ENCODE results near the gene B4GALNT4.
"Not testable (repeated sequence)": the region's sequence is repeated elsewhere in the genome, so short reads cannot be mapped to it uniquely, and the experiment has no call there.

Gene B4GALNT4

DNA sequence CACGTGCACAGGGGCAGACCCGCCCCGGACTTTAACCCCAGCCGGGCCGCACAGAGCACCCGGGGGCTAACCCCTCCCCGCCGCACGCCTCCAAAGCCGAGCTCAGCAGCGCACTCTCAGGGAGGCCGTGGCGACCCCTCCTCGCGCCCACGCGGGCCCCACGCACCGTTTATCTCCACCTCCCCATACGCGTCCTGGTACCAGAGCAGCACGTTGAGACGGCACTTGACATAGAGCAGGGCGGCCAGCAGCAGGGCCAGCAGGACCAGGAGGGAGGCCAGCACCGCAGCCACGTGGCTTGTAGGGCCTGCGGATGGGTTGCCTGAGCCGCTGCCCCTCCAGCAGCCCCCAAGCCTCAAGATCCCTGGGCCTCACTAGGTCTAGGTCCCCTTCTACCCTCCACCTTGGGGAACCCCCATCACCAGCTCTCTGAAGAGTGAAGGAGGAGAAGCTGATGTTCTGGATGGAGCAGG lies 38.4 kb downstream of the B4GALNT4 start:
- no peak for DNase-seq (ENCODE audit: low read depth)

DNA sequence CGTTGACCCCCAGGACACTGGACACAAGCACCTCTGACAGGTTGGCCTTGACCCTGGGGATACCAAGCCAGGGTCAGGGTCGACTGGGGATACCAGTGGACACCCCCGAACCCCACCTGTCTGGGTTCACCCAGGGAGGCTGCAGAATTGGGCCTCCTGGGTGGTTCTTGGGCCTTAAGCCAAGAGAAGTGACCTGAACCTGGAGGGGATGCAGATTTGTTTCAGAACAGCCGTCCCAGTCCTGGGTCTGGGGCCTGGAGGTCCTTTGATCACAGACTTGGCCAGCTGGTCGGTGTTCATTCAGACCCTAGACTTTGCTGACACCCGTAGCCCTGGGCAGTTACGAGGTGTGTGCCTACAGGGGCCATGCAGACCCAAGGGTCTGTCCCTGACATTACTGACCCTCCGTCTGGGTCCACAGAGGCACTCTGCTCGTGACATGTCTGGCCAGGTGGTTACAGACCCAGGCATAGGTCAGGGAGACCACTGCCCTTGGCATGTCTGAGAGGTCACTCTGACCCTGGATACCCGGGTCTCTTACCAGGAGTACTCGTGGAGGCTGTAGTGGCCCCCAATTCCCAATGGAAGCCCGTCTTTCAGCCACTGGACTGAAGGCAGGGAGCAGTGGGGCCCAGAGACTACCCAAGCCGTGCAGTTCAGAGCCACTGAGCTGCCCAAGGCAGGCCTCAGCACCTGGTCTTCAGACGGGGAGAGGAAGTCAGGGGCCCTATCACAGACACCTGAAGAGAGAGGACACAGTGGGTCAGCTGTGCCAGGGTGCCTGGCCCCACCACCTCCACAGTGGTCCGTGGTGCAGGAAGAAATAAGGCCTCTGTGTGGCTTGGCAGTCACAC lies 39.1 kb downstream of the B4GALNT4 start:
- no peak for DNase-seq (ENCODE audit: low read depth)

DNA sequence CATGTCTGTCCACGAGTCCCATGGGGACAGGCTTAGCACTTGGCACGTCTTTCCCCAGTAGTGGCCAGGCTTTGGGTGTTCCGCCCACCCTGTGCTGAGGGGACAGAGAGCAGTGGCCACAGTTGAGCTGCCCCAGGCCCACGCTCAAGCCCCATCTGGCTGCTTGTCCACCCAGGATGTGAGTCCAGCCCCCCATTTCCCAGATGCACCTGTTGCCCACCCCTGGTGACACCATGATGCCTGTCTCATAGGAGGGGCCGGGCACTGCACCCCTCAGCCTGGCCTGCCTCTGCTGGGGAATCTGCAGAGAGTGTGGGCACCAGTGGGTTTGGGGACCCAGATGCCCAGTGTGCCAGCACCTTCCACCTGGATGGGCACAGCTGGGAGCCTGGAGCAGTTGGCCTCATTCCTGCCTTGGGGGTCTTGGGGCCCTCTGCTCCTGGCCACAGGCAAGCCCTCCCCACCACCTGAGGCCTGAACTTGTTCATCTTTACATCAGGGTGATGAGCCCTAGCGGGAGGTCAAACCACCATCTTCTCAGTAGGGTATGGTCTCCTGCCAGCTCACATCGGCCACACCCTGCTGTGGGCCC lies 39.8 kb downstream of the B4GALNT4 start:
- DNase-seq (ENCODE audit: low read depth), result no peak

DNA sequence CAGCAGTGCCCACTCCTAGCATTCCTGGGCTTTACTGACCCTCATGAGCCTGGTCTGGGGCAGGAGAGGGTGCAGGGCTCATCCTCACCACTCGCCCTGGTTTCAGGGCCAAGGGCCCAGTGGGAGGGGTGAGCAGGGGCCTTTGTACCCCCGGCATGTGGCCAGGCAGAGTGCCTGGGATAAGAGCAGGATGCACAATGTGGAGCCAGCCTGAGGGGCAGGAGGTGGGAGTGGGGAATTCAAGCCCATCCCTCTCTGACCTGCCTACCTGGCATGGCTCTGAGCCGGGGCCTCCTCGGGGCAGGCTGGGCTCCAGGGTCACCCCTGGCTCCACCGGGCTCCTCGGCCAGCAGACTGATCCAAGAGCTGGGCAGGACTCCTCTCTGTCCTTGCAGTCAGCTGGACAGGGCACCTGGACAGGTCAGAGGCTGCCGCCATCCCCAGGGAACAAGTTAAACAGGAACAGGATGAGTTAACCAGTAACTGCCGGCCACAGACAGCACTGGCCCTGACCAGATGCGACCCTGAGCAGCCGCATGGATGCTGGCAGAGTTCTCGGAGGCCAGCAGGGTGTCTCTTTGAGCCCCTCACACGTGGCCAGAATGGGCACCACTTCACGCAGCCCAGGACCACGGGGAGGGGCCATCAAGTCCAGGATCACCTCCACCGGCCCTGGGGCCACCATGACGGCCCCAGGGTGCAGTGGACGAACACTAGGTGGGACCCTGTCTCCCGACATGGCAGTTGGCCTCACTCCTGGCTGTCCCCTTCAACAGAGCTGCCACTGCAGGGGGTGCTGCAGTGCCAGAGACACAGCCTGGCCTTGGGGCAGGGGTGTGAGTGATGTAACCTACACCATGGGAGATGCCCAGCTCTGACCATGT lies 40.5 kb downstream of the B4GALNT4 start:
- no peak for DNase-seq (ENCODE audit: low read depth)

DNA sequence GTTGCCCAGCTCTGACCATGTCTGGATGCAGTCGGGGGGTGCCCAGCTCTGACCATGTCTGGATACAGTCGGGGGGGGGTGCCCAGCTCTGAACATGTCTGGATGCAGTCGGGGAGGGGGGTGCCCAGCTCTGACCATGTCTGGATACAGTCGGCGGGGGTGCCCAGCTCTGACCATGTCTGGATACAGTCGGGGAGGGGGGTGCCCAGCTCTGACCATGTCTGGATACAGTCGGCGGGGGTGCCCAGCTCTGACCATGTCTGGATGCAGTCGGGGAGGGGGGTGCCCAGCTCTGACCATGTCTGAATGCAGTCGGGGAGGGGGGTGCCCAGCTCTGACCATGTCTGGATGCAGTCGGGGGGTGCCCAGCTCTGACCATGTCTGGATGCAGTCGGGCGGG lies 41.4 kb downstream of the B4GALNT4 start:
- not testable (repeated sequence) for DNase-seq (ENCODE audit: low read depth)

DNA sequence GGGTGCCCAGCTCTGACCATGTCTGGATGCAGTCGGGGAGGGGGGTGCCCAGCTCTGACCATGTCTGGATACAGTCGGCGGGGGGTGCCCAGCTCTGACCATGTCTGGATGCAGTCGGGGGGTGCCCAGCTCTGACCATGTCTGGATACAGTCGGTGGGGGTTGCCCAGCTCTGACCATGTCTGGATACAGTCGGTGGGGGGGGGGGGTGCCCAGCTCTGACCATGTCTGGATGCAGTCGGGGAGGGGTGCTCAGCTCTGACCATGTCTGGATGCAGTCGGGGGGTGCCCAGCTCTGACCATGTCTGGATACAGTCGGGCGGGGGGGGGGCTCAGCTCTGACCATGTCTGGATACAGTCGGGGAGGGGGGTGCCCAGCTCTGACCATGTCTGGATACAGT lies 42.2 kb downstream of the B4GALNT4 start:
- DNase-seq (ENCODE audit: low read depth), result not testable (repeated sequence)

DNA sequence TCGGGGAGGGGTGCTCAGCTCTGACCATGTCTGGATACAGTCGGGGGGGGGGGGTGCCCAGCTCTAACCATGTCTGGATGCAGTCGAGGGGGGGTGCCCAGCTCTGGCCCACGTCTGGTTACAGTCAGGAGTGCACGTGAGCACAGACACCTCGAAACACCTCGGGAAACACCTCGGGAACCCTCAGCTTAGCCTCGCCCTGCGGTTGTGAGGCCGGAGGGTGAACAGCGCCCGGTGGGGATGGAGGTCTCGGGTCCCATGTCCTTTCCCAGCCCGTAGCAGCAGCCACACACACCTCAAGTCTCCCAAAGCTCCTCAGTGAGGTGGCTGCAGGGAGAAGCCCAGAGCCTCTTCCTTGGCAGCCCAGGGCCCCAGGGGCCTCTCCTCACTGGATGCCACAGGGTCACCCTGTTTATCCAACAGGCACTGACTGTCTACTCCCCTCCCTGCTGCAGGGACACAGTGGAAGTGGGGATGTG lies 43.4 kb downstream of the B4GALNT4 start:
- no peak for DNase-seq (ENCODE audit: low read depth)

DNA sequence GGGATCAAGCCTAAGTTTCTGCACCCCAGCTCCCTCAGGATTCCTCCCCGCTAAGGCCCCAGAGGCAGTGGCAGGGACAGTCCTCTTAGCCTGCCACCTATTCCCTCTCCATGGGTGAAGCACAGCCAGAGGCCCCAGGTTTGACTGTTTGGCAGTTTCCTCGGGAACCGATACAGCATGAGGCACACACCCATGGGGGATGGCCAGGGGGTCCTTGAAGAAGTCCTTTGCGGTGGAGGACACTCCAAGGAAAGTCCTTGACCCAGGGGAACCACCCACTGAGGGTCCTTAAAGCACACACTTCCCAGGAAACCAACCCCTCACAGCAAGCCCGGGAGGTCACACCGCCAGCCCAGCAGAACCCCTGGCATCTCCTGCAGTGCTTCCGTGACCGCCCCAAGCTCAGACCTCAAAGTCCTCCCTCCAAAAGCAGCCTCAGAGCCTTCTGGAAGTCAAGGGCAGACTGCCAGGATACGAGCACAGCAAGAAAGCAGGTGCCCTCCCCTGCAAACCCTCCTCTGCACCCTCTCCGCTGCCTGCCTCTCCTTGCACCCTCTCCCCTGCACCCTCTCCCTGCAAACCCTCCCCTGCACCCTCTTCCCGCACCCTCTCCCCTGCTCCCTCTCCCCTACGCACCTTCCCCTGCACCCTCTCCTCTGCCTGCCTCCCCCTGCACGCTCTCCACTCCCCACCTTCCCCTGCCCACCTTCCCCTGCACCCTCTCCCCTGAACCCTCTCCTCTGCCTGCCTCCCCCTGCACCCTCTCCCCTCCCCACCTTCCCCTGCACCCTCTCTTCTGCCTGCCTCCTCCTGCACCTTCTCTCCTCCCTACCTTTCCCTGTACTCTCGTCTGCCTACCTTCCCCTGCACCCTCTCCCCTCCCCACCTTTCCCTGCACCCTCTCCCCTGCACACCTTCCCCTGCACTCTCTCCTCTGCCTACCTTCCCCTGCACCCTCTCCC lies 44.1 kb downstream of the B4GALNT4 start:
- DNase-seq (ENCODE audit: low read depth), result no peak

DNA sequence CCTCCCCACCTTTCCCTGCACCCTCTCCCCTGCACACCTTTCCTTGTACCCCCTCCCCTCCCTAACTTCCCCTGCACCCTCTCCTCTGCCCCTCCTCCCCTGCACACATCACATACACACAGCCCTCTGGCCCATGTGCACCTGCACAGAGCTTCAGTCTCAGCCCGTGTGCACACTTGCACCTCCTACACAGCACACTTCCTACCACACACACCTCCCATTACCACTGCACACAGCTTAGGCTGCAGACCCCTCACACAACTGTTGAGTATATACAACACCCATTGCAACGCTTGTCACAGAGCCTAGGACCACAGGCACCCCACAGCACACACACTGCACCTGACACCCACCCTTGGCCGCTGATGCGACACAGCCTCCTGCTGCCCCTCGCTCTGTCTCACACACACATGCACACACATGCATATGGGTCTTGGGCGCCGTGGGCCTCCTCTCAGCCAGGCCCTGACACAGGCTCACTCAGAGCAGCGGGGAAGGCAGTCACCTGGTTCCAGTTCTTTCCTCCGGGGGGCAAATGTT lies 45.1 kb downstream of the B4GALNT4 start:
- no peak for DNase-seq (ENCODE audit: low read depth)

DNA sequence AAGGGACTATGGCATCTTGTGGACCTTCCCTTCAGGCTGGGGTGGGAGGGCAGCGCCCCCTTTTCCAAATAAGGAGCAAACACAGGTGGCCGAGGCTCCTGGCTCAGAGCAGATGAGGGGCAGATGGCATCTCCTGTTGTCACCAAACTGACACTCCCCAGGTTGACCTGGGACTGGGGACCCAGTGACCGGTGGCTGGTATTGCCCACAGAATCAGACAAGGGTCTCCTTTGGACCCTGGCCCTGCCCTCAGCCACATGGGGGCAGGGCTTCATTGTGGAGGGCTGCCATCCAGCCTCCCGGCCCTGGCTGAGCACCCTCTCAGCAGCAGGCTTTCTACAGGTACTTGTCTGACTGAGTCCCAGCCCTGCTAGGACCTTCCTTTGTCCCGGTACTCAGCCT lies 46.3 kb downstream of the B4GALNT4 start:
- DNase-seq (ENCODE audit: low read depth), result no peak

DNA sequence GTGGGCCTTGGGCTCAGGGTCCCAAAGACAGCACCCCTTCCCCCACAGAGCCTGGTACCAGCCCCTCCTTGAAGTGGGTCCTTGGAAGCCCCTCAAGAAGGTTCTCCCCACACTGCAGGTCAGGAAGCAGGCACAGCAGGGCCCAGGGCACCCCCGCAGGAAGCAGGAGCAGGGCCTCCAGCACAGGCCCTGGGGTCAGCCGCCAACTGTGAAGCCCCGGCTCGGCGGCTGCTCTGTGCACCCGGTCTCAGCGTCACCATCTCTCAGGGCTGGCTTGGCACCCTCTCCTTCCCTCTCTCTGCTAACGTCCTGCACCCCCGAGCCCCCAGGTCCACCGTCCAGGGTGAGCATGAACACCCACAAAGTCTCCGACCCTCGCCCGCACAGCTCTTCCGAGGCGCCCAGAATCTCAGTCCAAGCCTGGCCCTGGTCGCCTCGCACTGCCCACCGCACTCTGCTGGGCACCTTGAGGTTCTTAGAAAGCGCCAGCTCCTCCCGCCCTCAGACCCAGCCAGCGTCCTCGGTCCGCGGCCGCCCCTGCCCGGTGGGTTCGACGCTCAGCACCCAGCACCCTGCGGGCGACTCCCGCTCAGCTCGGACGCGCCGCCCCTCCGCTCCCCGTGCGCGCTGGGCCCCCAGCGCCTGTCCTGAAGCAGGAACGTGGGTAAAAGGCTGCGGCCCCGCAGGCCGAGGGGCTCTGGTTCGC lies 46.9 kb downstream of the B4GALNT4 start:
- DNase-seq (ENCODE audit: low read depth), result no peak

DNA sequence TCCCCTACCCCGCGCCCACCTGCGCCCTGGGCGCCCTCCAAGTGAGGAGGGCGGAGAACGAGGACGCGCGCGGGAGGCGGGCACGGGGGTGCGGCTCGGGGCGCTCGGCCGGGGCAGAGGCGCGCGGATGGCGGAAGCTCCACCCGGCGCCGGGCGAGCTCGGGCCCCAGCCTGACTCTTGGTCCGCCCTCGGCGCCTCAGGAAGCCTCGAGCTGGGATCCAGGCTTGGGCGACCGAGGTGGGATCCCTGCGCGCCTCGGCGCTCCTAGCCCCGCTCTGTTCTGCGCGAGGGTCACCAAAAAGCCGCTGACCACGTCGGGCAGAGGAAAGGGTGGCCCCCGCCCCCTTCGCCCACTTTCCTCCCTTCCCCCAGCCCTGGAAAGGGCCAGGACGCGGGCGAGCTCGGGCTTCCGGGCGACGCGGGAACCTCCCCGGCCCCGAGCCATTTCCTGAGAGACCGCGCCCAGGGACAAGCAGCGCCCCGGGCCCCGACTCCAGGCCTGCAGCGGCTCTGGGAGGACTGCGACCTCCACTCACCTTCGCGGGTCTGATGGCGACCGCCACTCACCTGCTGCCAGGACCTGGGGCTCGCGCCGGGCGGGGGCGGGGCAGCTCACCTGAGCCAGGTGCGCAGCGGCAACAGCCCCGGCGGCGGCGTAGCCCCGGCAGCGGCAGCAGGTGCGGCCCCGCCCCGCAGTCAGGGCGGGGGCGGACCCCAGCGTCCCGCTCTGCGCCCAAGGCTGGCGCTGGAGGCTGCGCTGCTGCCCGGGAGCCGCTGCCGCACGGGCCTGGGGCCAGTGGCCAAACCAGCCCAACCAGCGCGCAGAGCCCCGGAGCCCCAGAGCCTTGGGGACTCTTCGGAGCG lies 47.7 kb downstream of the B4GALNT4 start:
- DNase-seq (ENCODE audit: low read depth), result no peak

DNA sequence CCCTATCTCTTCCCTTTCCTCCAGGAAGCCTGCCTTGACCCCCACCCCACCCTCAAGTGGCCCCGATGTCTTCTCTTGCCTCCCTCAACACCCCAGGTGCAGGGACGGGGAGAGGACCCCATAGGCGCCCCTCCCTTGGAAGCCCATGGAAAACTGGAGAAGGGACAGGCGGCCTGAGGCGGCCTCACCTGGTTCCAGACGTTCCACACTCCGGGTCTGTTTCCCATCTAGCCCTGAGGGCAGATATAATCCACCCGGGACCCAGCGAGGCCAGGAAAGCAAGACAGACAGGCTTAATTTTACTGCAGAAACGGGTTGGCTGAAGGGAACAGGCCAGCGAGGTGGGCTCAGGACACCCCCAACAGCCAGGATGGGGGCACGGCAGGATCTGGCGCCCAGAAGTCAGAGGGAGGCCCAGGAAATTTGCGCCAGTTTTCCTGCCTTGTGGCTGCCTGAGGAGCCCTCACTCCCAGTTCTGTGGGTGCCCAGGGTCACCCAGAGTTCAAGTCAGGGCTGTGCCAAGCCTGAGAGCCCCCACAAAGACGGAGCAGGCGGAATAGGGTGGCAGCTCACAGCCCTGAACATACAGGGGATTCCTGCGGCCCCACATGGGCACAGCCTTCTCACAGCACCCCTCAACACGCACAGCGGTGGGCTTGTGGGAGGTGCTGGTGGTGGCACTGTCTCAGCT lies 48.5 kb downstream of the B4GALNT4 start:
- no peak for DNase-seq (ENCODE audit: low read depth)

DNA sequence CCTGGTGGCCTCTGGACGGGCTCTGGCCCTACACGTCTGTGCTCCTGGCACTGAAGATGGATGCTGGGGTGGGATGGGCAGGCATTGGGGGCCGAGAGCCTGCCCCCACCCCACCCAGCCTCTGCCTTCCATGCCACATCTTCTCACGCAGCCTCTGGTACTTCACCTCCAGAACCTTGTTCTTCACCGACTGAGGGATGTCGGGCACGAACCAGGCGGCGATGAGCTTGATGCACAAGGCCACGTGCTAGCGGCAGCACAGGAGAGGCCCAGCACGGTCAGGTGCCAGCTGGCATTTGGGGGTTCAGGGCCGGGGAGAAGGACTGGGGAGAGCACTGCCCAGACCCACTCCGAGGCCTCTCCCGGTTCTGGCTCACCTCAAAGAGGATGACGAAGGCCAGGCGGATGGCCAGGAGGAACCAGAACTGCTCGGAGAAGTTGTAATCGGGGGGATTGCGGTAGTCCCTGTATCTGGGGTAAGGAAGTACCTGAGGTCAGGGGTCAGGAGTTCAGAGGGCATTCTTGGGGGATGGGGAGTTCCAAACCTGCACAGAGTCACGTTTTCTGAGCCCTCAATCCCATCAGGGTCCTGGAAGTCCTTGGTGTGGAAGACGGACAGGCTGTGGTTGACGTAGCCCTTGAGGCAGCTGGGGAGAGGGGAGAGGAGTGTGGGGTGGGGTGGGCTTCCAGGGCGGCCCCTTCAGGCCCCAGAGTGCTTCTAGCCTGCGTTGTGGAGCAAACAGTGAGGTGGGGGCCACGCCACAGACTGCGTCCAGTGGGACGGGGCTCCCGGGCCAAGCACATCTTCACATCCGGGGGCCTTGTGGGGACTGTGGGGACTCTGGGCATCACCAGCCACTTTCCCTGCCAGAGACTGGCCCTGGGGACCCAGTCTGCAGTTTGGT lies 49.3 kb downstream of the B4GALNT4 start:
- DNase-seq (ENCODE audit: low read depth), result no peak

DNA sequence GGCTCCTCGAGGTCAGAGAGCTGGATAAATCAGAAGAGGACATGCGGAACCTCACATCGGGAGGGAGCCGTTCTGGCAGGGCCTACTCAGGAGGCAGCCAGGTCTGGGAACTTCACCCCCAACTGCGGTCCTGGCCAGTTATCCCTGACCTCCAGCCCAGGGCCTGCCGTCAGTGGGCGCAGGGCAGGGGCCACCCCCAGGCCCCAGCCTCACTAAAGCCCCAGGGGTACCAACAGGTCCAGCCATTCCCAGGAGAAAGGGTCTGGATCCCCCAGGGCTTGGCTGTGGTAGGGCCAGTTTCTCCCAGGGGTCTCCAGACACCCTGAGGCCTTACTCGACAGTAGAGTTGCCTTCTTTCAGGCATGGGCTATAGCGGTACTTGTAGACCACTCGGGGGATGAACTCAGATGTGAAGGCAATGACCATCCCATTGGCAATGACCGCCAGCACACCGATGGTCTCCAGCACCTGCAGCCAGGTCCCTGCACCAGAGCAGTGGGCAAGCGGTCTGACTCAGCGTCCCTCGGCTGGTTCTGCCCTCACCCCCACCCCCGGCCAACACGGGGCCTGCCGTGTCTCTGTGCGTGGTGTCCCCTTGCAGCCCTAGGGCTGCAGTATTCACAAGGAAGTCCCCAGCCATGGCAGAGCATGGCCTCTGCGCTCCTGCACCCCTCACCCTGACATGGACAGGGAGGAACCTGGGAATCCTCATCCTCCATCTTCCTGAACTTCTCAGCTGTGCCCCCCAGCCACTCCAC lies 50.1 kb downstream of the B4GALNT4 start:
- DNase-seq (ENCODE audit: low read depth), result no peak

DNA sequence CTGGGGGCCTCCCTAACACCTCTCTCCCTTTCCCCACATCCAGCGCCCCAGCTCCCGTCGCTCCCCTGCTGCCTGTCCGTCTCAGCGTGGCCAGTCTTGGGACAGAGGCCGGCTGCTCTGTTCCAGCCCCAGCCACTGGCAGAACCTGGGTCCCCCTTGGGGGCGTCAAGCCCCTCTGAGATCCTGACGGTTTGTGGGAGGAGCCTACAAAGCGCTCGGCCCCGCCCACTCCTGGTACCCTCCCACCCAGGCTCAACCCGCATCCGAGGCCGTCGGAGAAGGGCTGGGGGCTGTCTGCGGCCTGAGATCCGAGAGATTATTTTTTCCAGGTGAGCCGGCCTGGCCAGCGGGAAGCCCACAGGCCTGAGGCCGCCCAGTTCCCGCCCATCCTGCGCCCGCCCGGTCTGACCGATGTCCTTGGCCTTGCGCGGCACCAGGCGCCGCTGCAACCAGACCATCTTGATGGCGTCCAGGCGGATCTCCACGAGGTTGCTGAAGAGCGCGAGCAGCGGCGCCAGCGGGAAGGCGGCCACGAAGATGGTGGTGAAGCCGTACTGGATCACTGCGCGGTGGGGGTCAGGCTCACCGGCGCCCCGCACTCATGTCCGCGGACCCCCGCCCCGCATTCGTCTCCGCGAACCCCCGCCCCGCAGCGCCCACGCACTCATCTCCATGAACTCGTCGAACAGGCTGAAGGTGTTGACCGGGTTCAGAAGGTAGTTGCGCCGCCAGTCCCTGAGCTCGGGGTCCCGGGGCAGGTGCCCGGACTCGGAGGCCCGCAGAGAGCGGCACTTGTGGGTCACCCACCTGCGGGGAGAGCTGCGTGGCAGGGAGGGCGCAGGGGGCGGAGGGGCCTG lies 51.0 kb downstream of the B4GALNT4 start:
- no peak for DNase-seq (ENCODE audit: low read depth)
